SW480 (cell line): ENCODE results near the gene SYT8.

ENCODE experiments used
- DNase-seq: peaks from one replicate; pipeline ENCODE4 v3.0.0-alpha.2; 2016; ENCODE audit warnings: low spot score

SYT8 gene

GRCh38 chr11:1832211-1832919 is 2.4 kb upstream of the SYT8 start:
- peak; percentile 28 for DNase-seq

GRCh38 chr11:1832920-1833295 is 1.9 kb upstream of the SYT8 start:
- DNase-seq = peak; percentile 15

GRCh38 chr11:1834062-1834610 is 654 bp upstream of the SYT8 start:
- DNase-seq = peak; percentile 97

- no peak for DNase-seq
Measured at GRCh38 chr11:1835671-1836010, 851 bp downstream of the SYT8 start.

GRCh38 chr11:1836011-1836945 is 1.5 kb downstream of the SYT8 start:
- no peak for DNase-seq

- peak; percentile 66 for DNase-seq
Measured at GRCh38 chr11:1837171-1838076, 2.6 kb downstream of the SYT8 start.

GRCh38 chr11:1838077-1838425 is 3.3 kb downstream of the SYT8 start:
- DNase-seq = no peak

GRCh38 chr11:1838426-1839144 is 3.8 kb downstream of the SYT8 start, which contains the start of gene TNNI2:
TSS of gene TNNI2 (plus strand) at chr11:1838981. CDS start at chr11:1839697, 716 bp downstream.
- DNase-seq = no peak

GRCh38 chr11:1839204-1839923 is 4.6 kb downstream of the SYT8 start:
- no peak for DNase-seq

GRCh38 chr11:1839924-1840779 is 5.4 kb downstream of the SYT8 start:
- no peak for DNase-seq

- DNase-seq = no peak
Measured at GRCh38 chr11:1840780-1841480, 6.1 kb downstream of the SYT8 start.

- no peak for DNase-seq
Measured at GRCh38 chr11:1841511-1842148, 6.8 kb downstream of the SYT8 start.

- DNase-seq = no peak
Measured at GRCh38 chr11:1842149-1843097, 7.6 kb downstream of the SYT8 start.

- DNase-seq = no peak
Measured at GRCh38 chr11:1843098-1843473, 8.3 kb downstream of the SYT8 start.

GRCh38 chr11:1843796-1844195 is 9.0 kb downstream of the SYT8 start:
- no peak for DNase-seq

- DNase-seq = no peak
Measured at GRCh38 chr11:1844221-1845094, 9.7 kb downstream of the SYT8 start.

- DNase-seq = no peak
Measured at GRCh38 chr11:1845095-1845429, 10.3 kb downstream of the SYT8 start.
